ENCODE data around the gene MUS81. TPM values are rescaled to one million over a fixed set of nuclear protein-coding genes. Genes with fewer than 3 reads are reported as not detected.

The MUS81 gene
- total and polyA plus RNA-seq, 2 of the 13 experiments (the other 11 are each of a cell fraction or from before 2014, with no cell fraction given), result 25.6 to 30.2 TPM

DNA sequence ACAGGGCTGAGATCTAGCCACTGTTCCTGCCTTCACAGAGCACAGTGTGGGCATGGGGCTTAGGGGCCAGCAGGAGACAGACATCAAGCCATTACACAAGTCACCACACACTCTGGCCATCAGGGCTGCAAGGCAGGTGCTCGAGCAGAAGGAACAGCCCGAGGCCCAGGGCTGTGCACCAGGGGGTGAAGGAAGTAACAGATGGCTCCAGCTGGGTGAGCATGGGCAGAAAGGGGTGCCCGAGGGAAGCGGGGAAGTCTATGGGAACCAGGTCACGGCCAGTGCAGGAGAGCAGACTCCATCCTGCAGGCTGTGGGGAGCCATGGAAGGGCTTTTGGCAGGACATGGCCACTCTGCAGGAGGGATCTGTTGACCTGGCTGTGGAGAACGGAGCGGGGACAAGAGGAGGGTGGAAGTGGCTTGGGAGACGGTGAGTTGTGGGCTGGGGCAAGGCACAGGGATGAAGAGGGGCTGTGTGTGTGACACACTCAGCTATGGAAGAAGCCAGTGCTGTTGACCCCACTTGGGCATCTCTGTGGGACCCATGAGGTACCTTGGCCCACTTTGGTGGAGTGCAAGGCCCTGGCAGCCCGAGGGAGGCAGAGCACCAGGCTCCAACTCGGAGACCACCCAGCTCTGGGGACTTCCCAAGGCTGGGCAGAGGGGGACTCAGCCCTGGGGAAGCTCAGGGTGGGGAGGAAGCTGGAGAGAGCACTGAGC is 55.0 kb downstream of the MUS81 start:
- Histone ChIP-seq H3K79me2 (ENCODE audit: insufficient read depth, low read length) (peaks cover 11% of the 10 kb centered on the region), H3K4me3 (replicated peaks in 1 of 3; ENCODE audit: insufficient read depth in 1 of 3, low read depth in 2 of 3, low read length in 3 of 3) (peak overlapping the region in 1 of 3 experiments; percentile 48; a peak in 1 of 6 replicates), H3K27me3 (ENCODE audit: control insufficient read depth in 1 of 2, insufficient read depth in 2 of 2, low read length in 2 of 2) (peaks cover 0 to 2% of the 10 kb centered on the region in 2 experiments; a peak in 1 of 5 replicates), H3K4me2 (ENCODE audit: low read depth, low read length) (peak overlapping the region; percentile 73), H2AFZ (ENCODE audit: low read length) (no peak overlapping the region), H3K36me3 (replicated peaks in 1 of 2; ENCODE audit: control insufficient read depth in 1 of 2, insufficient read depth in 2 of 2, low read length in 2 of 2) (no peaks in the 10 kb centered on the region), H3K27ac (ENCODE audit: extremely low read length, insufficient read depth, low read length) (no peak overlapping the region), H4K20me1 (ENCODE audit: insufficient read depth, low read length) (no peaks in the 10 kb centered on the region), H3K4me1 (ENCODE audit: insufficient read depth, low read length) (peaks cover 60% of the 10 kb centered on the region), H3K9me3 (ENCODE audit: low read length) (no peaks in the 10 kb centered on the region), H3K9ac (ENCODE audit: insufficient read depth, low read depth, low read length) (no peak overlapping the region)
- ChIA-PET POLR2A (interaction anchor here (1.0 to 5.0 kb wide), 6 partner anchors 12 to 56 kb away, joined by 3 to 59 read pairs (median 10); partner anchors contain the start of genes CCDC85B, FIBP, FOSL1 and MUS81), CTCF (ENCODE audit: low intra/inter-chr PET ratio, low total read pairs) (no interaction called here)
- in situ Hi-C loops (cut with HindIII; ENCODE audit: extremely low pct_ligation_motif_present, low pct_unique_long_range_greater_than_20kb) (no loop called here), intact Hi-C loops (cut with micrococcal nuclease; ENCODE audit: unreplicated experiment) (no loop called here)
- no TSS peak for BruUV-seq (replicated peaks)
- no peak for FAIRE-seq
- peak; percentile 2; the same call in 2 of the 3 replicates for ATAC-seq
- no peak for DNase-seq (ENCODE audit: low spot score)
- 69% methylated on average over 6 of the region's 10 CpGs for WGBS (ENCODE audit: low lambda C conversion rate)
- TF ChIP-seq, protein P1, sequence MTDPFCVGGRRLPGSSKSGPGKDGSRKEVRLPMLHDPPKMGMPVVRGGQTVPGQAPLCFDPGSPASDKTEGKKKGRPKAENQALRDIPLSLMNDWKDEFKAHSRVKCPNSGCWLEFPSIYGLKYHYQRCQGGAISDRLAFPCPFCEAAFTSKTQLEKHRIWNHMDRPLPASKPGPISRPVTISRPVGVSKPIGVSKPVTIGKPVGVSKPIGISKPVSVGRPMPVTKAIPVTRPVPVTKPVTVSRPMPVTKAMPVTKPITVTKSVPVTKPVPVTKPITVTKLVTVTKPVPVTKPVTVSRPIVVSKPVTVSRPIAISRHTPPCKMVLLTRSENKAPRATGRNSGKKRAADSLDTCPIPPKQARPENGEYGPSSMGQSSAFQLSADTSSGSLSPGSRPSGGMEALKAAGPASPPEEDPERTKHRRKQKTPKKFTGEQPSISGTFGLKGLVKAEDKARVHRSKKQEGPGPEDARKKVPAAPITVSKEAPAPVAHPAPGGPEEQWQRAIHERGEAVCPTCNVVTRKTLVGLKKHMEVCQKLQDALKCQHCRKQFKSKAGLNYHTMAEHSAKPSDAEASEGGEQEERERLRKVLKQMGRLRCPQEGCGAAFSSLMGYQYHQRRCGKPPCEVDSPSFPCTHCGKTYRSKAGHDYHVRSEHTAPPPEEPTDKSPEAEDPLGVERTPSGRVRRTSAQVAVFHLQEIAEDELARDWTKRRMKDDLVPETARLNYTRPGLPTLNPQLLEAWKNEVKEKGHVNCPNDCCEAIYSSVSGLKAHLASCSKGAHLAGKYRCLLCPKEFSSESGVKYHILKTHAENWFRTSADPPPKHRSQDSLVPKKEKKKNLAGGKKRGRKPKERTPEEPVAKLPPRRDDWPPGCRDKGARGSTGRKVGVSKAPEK (CRISPR knock-in tag; IDR thresholded peaks at IDR 0.05; ENCODE audit: borderline replicate concordance), result no peak
- TF ChIP-seq ZNF660 (CRISPR knock-in tag; IDR thresholded peaks at IDR 0.05; ENCODE audit: borderline replicate concordance, low read depth) (no peak), ZNF616 (CRISPR knock-in tag; IDR thresholded peaks at IDR 0.05; ENCODE audit: low read depth) (no peak), ZFP82 (CRISPR knock-in tag; IDR thresholded peaks at IDR 0.05; ENCODE audit: borderline replicate concordance) (no peak), FIP1L1 (IDR thresholded peaks at IDR 0.05; ENCODE audit: borderline replicate concordance, insufficient read depth, low read depth, low read length) (no peak), CENPX (CRISPR knock-in tag; IDR thresholded peaks at IDR 0.05) (no peak), SCMH1 (CRISPR knock-in tag; IDR thresholded peaks at IDR 0.05; ENCODE audit: borderline replicate concordance) (no peak), NKX3-1 (CRISPR knock-in tag; IDR thresholded peaks at IDR 0.05) (no peak), AGO1 (IDR thresholded peaks at IDR 0.05; ENCODE audit: low read depth, low read length, poor library complexity, severe bottlenecking) (peak; percentile 95), SP5 (CRISPR knock-in tag; IDR thresholded peaks at IDR 0.05; ENCODE audit: borderline replicate concordance, low read depth) (no peak), SALL2 (CRISPR knock-in tag; IDR thresholded peaks at IDR 0.05) (no peak), ZNF224 (CRISPR knock-in tag; IDR thresholded peaks at IDR 0.05) (no peak), TOPORS (CRISPR knock-in tag; IDR thresholded peaks at IDR 0.05) (no peak)
- TF ChIP-seq, protein P2, sequence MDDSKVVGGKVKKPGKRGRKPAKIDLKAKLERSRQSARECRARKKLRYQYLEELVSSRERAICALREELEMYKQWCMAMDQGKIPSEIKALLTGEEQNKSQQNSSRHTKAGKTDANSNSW (CRISPR knock-in tag; IDR thresholded peaks at IDR 0.05; ENCODE audit: borderline replicate concordance), result no peak
- TF ChIP-seq, protein P3, sequence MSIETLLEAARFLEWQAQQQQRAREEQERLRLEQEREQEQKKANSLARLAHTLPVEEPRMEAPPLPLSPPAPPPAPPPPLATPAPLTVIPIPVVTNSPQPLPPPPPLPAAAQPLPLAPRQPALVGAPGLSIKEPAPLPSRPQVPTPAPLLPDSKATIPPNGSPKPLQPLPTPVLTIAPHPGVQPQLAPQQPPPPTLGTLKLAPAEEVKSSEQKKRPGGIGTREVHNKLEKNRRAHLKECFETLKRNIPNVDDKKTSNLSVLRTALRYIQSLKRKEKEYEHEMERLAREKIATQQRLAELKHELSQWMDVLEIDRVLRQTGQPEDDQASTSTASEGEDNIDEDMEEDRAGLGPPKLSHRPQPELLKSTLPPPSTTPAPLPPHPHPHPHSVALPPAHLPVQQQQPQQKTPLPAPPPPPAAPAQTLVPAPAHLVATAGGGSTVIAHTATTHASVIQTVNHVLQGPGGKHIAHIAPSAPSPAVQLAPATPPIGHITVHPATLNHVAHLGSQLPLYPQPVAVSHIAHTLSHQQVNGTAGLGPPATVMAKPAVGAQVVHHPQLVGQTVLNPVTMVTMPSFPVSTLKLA (IDR thresholded peaks at IDR 0.05), result no peak
- TF ChIP-seq, protein P4, sequence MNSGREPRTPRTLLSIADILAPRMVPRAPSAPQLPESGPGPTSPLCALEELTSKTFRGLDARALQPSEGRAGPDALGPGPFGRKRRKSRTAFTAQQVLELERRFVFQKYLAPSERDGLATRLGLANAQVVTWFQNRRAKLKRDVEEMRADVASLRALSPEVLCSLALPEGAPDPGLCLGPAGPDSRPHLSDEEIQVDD (CRISPR knock-in tag; IDR thresholded peaks at IDR 0.05; ENCODE audit: borderline replicate concordance), result 0 out of 2 replicates have a peak, but pooled peaks have one; percentile 22
- TF ChIP-seq, protein P5, sequence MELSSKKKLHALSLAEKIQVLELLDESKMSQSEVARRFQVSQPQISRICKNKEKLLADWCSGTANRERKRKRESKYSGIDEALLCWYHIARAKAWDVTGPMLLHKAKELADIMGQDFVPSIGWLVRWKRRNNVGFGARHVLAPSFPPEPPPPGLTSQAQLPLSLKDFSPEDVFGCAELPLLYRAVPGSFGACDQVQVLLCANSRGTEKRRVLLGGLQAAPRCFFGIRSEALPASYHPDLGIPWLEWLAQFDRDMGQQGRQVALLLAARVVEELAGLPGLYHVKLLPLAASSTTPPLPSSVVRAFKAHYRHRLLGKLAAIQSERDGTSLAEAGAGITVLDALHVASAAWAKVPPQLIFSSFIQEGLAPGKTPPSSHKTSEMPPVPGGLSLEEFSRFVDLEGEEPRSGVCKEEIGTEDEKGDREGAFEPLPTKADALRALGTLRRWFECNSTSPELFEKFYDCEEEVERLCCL (CRISPR knock-in tag; IDR thresholded peaks at IDR 0.05; ENCODE audit: borderline replicate concordance), result no peak

Measured in HepG2 (cell line).